Retina (tissue), 1 donor: ENCODE measurements around the gene PARP8.
"Not testable (repeated sequence)": the region's sequence is repeated elsewhere in the genome, so short reads cannot be mapped to it uniquely, and the experiment has no call there.

Experiments used
- DNase-seq: peaks from one replicate; pipeline ENCODE4 v3.0.0-alpha.2; 2016

Gene PARP8, protein sequence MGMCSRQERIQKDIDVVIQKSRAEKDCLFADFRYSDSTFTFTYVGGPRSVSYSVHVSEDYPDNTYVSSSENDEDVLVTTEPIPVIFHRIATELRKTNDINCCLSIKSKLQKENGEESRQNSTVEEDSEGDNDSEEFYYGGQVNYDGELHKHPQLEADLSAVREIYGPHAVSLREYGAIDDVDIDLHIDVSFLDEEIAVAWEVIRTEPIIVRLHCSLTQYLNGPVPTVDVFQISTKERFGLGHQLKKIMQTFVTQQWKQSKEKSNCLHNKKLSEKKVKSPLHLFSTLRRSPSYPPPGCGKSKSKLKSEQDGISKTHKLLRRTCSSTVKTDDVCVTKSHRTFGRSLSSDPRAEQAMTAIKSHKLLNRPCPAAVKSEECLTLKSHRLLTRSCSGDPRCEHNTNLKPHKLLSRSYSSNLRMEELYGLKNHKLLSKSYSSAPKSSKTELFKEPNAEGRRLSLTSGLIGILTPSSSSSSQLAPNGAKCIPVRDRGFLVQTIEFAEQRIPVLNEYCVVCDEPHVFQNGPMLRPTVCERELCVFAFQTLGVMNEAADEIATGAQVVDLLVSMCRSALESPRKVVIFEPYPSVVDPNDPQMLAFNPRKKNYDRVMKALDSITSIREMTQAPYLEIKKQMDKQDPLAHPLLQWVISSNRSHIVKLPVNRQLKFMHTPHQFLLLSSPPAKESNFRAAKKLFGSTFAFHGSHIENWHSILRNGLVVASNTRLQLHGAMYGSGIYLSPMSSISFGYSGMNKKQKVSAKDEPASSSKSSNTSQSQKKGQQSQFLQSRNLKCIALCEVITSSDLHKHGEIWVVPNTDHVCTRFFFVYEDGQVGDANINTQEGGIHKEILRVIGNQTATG

DNA sequence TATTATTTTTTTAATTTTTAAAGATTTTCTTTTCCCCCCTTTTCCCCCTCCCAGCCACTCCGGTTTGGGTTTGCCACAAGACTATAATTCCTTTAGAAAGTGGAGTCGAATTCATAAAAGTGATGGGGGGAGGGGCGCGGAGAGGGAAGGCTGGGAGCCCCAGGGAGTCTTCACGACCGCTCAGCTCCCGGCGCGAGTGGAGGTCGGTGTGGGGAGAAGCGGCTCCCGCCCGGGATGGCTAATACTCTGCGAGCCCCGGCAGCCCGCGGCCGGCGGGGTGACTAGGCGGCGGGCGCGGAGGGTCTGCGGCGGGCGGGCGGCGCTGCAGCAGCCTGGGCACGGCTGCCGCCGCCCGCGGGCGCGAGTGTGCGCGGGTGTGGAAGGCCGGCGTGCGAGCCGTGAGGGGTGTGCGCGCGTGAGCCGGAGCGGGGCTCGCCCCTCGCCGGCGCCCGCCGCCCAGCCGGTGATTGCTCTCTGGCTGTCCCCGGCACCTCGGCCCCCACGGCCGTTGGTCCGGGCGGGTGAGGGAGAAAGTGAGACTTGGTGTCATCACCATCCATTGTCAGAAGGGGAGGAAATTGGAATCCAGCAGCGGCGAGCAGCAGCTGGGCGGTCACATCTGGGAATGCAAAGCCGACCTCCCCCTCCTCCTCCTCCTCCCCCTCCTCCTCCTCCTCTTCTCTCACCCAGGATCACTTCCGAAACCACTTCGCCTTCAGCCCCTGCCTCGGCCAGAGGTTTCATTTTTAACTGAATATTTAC lies at the start of gene PARP8:
PARP8 (plus strand) TSS at position 377 of the 762 bp plus-strand sequence. CDS start 459 bp downstream, outside the sequence.
- DNase-seq, result peak; percentile 87

DNA sequence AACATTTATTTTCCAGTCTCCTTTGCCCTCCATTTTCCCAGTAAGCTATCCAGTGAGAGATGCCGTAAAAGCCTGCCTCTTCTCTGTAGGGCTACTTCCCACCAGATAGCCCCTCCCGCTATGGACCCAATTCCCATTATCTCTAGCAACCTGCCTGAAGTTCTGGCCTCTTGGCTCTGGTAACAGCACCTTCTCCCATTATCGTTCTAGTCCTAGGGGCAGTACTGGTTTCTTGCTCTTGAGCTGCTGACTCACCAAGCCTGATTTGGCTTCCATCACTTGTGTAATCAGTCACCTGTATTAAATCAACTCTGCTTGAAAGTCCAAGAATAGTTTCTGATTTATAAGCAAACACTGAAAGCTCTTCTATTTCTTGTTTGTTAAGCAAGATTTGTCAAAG lies 42.8 kb upstream of the PARP8 start:
- DNase-seq, result no peak

DNA sequence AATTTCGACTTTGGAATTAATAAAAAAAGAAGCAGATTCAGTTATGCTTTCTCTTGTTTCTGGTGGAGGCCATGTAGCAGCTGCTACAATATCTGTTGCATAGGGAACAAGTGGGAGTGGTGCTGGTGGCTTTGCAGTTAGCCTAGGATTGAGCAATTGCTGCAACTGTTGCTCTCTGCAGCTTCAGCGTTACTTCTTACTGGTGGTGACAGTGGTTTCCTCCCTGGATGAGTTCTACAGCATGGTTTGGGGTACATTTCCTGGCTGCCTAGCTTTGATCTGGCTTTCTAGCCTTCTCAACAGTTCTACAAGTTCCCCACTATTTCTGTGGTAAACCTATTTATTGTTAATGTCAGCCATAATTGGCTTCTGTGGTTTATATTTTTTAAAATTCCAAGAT lies 31.6 kb upstream of the PARP8 start:
- DNase-seq, result not testable (repeated sequence)

DNA sequence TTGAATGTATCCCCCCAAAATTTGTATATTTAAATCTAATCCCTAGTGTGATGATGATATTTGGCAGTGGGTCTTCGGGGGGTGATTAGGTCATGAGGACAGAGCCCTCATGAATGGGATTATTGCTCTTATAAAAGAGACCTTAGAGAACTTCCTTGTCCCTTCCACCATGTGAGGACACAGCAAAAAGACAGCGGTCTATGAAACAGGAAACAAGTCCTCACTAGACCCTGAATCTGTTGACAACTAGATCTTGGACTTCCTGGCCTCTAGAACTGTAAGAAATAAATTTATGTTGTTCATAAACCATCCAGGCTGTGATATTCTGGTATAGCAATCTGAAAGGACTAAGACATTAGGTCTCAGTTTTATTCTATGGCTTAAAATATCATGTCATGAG lies 28.9 kb upstream of the PARP8 start:
- not testable (repeated sequence) for DNase-seq

DNA sequence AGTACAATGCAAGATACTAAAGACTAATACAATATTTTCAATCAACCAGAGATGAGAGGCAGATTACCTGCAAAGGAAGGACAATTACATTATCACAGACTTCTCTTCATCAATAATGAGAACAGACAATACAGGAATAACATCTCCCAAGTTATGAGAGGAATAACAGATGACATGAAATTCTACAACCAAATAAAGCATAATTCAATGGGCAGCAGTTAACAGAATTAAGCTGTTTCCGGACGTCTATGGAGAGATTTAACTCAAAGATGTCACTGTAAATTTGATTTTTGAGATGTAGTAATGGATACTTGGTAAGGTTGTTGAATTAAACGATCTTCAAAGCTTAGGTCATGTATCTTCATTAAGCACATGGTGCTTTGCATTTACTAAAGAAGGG lies 19.8 kb upstream of the PARP8 start:
- DNase-seq, result no peak

DNA sequence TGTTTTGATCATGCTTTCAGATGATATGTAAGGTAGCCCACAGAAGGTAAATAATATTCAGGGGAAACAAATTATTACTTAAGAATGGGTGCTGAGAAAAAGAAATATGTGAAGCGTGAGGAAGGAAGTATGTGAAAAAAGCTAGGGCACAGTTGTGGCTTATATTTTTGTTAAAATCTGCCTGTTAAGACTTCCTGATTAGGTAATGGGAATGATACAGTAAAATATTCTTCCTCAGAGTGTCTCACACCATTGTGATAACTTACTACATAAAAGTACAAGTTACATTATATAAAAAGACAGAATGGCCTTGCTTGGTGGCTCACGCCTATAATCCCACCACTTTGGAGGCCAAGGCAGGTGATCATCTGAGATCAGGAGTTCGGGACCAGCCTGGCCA lies 18.7 kb upstream of the PARP8 start:
- DNase-seq, result no peak

DNA sequence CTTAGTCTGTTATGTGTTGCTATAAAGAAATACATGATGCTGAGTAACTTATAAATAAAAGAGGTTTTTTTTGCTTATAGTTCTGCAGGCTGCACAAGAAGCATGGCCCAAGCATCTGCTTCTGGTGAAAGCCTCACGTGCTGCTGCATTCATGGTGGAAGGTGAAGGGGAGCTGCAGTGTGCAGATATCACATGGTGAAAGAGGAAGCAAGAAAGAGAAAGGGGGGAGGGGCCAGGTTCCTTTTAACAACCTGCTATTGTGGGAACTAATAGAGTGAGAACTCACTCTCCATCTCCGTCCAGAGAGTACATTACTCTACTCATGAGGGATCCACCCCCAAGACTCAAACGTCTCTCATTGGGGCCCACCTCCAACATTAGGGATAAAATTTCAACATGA lies 12.5 kb upstream of the PARP8 start:
- no peak for DNase-seq

DNA sequence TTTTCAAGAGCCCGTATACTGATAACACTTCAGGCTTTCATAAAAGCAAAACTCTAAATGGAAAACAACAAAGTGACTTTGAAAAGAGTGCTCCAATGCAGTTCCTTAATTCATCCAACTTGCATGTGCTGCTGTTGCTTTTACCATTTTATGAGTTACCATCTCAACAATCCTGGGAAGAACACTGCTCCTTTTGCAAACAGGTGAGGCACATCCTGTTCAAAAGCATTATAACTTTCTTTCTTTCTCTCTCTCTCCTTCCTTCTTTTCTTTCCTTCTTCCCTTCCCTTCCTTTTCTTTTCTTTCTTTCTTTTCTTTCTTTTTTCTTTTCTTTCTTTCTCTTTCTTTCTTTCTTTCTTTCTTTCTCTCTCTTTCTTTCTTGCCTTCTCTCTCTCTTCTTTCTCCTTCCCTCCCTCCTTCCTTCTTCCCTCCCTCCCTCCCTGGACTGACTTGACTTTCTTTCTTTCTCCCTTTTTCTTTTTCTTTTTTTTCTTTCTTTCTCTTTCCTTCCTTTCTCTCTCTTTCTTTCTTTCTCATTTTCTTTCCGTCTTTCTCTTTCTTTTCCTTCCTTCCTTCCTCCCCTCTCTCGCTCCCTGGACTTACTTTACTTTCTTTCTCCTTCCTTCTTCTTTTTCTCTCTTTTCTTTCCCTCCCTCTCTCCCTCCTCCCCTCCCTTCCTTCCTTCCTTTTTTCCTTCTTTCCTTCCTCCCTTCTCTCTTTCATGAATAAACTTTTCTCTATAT lies 11.2 kb upstream of the PARP8 start:
- no peak for DNase-seq

DNA sequence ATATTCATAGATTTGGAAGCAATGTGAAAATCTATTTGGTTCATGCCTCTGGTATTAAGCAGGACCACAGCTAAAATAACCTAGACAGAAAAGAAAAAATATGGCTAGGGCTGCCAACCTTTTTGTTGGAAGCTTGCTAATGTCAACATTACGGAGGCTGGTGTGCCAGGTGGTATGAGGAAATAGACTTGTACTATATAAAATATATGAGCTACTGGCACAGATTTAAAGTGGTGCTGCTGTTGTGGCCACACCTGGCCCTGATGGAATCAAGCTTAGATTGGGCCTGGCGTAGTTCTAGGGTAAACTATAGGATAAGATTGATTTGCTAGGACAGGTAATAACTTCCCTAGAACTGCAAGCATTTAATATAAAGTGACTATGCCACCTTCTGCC lies 10.6 kb upstream of the PARP8 start:
- DNase-seq, result no peak

DNA sequence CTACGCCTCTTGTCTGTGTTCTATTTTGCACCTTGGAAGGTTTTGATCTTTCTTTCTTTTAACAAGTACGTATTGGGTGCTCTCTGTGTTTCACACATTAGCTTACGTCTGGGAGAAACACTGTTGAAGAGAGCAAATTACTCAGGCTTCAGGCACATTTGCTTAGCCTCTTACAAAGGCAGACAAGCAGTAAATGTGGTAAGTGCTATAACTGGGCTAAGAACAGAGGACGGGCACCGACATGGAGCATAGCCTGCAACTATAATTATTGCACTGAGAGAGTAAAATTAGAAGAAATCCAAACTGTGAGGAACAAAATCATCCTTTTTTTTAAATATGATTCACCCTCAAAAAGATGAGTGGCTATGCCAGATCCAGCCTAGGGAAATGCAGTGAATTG lies 9.4 kb upstream of the PARP8 start:
- DNase-seq, result no peak

DNA sequence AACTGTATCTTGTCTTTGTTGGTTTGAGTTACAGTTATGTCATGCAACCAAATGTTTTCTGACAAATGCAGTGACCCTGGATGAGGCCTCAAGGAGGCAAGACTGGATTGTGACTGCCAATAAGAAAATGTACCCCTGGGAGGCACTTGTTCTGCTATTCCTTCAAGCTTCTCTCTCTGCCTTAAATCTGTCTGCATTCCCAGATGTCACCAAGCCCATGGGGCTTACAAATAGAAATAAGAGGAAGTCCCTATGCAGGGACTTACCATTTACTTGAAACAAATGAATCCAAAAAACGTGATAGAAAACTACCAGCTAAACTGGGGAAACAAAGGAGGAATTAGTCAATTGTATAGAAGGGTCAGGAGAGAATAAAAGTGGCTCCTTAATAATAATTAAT lies 8.2 kb upstream of the PARP8 start:
- peak; percentile 43 for DNase-seq

DNA sequence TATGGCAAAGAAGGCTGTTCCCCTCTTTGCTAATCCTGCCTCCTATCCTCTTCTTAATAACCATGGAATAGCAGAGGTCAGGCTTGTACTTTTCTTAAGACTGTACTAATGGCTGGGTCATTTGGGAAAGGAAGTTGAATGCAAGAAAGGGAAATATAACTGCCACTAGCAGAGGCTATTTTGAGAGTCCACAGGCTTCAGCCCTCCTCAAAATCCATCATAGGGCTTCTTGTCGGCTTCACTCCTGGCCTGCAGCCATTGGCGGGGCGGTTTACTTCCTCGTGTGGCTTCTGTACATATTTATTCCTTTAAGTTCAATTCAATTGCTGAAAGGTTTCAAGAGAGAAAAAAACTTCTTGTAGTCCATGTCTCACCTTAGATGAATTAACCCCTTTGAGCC lies 2.8 kb upstream of the PARP8 start:
- no peak for DNase-seq

DNA sequence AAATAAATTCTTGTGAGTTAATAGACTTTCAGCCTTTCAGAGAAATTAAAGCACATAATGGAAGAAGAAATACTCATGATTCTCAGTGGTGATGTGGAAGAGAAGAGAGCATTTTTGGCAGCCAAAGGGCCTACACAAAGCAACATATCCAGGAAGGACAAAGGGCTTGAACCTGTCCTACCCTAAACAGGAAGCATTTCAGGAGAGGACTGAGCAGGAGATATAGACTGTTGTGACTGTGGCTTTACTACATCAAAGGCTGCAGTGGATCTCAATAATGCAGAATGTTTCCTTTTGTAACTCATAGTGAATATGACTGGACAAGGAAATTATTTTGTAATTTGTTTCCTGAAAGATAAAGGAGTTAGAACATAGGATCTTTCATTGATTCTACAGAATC lies 1.3 kb upstream of the PARP8 start:
- no peak for DNase-seq

DNA sequence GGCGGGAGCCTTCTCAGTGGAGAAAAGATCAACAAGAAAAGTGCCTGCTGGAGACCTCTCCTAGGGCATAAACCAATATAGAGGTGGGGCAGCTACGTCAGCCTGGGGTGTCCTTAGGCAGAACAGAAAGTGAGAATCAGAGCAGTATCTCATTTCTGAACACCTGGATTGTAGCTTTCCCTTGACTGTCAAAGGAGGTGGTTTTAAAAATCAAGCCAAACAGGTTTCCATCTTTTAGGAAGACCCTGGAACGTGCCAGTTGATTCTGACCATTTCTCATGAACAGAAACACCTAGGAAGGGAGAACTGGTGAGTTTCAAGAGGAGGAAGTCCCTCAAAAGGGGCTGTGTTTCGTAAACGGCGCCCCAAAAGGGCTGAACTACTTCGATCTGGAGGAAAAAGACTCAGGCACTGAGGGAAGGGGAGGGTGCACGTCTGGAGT lies 655 bp upstream of the PARP8 start:
- DNase-seq, result not testable (repeated sequence)

DNA sequence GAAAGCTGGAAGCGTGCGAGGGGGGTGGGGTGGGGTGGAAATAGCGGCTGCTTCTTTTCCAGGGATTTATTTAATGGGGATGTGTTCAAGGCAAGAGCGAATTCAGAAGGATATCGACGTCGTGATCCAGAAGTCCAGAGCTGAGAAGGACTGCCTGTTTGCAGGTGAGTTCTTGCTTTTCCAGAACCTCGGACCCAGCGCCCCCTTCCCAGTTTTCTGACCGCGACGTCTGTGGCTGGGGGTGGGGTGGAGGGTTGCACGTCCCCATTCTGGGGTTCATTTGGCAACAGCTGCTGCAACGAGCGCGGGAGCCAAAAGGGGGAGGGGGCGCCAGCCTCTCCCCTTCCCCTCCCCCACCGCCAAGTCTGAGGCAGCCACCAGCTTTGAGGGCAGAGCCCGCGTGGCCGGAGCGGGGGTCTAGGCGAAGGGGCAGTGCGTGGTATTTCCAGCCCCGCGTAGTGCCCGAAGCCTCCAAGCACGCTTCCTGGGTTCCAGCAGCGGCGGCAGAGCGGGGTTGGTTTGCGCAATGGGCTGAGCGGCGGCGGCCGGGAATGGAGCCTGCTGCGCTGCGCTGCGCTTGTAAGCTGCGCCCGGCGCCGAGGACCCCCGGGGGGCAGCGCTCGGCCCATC lies 701 bp downstream of the PARP8 start:
- DNase-seq, result peak; percentile 93

DNA sequence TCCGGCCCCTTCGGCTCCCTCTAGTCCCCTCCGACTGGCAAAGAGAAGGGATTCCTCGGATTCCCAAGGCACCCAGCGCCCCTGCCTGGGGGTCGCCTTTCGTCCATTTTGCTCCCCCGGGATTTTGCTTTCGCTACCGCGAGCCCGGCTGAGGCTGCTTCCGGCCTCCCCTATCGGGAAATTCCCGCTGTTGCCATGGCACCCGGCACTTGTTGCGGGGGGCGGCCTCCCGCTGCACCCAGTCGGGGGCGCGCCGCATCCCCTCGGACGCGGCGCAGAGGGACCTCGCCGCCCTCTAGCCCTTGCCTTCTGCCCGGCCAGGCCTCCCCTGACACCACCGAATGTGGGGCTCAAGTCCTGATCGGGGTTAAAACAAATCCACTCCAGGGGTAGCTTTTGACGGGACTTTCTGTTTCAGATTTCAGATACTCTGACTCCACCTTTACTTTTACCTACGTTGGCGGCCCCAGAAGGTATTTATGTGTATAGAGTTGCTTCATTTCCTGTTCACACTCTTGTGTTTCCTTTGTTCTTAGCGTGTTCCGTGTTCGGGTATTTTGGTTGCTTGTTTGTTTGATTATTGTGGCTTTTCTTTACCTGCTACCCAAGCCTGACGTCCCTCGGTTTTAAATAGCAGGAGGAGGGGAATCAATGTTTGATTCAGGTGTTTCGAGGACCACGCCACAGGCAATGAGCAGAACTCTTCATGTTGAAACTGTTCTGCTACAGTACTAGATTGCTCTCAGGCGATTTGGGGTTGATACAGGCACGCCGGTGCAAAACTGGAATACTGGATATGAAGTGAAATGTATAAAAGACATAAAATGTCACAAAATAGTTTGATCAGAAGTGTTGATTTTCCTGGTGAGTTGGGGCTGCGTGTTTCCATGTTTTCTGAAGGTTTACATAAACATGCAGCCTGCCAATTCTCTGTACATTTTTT lies 1.5 kb downstream of the PARP8 start:
- DNase-seq, result no peak

DNA sequence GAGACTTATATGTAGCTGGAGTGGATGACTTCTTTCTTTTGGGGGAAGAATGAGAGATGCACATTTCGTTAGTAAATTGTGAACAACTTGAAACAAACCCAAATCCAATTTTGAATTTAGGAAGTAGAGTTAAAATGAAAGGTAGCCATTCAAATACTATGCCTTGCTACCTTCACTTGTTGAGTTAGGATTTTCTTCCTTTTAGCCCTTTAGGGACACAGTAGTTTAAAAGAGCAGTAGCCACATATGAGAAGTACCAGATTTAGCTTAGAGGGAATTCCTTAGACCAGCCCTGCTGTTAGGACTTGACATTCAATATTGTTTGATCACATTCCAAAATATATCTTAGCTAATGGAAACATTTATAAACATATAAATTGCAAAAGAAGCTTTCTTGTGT lies 2.2 kb downstream of the PARP8 start:
- DNase-seq, result not testable (repeated sequence)

DNA sequence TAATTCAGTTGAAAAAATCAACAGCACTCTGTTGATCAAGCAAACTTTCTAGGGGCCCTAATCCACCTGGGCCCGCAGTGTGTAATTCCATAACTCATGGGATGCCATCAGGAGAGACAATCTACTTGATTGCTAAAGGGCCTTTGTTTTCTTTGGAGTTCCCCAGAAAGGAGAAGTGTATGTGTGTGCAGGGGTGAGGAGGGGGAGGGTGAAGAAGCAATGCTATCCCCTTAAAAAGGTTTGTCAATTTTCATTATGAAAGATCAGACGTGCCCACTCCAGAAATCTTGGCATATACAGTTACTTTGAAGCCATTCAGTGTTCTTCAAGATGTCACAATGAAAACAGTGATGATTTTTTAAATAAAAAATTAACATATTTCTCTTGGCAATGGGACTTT lies 6.2 kb downstream of the PARP8 start:
- DNase-seq, result no peak

DNA sequence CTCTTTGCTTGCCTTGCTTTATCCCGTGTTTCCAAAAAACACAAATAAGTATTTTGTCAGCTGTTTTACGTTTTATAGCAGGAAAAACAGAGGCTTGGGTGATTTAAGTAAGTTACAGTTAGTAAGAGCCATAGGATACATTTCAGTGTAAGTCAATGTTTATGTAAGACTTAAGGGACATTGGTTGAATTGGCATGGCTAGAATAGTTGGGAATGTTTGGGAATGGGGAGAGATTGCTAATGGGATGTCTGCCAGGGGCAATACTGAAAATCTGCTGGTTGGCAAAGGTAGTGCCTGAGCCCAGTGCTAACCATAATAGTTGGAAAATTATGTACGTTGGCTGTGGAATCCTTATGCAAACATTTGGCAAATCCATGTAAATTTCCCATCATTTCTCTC lies 7.0 kb downstream of the PARP8 start:
- DNase-seq, result not testable (repeated sequence)

DNA sequence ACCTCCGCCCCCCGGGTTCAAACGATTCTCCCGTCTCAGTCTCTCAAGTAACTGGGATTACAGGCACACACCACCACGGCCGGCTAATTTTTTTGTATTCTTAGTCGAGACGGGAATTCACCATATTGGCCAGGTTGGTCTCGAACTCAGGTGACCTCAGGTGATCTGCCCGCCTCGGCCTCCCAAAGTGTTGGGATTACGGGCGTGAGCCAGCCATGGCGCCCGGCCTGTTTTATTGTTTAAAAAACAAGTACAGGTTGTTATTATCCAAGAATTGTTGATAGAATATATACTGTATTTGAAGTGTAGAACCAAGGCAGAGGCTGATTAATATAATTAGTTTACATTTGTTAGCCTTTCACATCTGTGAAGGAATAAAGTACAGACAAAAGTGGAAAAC lies 8.9 kb downstream of the PARP8 start:
- no peak for DNase-seq

DNA sequence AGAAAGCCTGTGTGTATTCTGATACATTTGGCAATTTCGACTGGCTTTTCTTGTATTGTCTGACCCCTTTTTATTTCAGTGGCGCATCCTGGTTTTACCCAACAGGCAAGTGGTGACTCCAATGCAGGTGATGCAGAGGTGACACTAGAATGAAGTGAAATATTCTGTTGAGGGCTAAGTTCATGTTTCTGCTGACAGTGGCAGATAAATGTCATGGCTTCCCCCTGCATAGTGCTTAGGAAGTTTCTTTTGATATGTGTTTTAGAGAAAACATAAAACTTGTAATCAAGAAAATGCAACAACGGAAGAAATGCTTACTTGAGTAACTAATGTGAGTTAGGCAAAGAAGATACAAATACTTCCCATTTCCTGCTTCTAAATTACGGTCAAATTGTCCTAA lies 13.1 kb downstream of the PARP8 start:
- DNase-seq, result not testable (repeated sequence)
